GM12891 (cell line): ENCODE results near the gene WDFY1.
A peak's percentile ranks its signal among the peaks of the same experiment; 100 is the strongest.

ENCODE experiments used
- DNase-seq: peaks from one replicate; pipeline ENCODE4 v3.0.0; 2011; ENCODE audit warnings: low spot score; ENCODE audit not compliant: insufficient read length
- FAIRE-seq: peaks from 2 replicates; lab custom pipeline; 2011; peaks lifted over from hg19 to GRCh38; lab: Jason Lieb, UNC
- PAX5 ChIP-seq: IDR thresholded peaks from 2 replicates; pipeline ENCODE4 v1.6.1; 2011; ENCODE audit warnings: low read length, moderate library complexity, mild to moderate bottlenecking; ENCODE audit not compliant: insufficient read depth, severe bottlenecking
- POLR2A ChIP-seq: IDR thresholded peaks from 2 replicates; pipeline ENCODE4 v1.6.1; 2011; ENCODE audit warnings: low read depth, low read length, control low read depth
- POLR2AphosphoS5 ChIP-seq: IDR thresholded peaks from 2 replicates; pipeline ENCODE4 v1.6.1; 2011; ENCODE audit warnings: low read depth, low read length, control low read depth
- POU2F2 ChIP-seq: IDR thresholded peaks from 2 replicates; pipeline ENCODE4 v1.6.1; 2011; ENCODE audit warnings: low read depth, mild to moderate bottlenecking, control low read depth, low read length, moderate library complexity
- SPI1 ChIP-seq: IDR thresholded peaks from 2 replicates; pipeline ENCODE4 v1.6.1; 2011; ENCODE audit warnings: low read depth, low read length, control low read depth
- TAF1 ChIP-seq: IDR thresholded peaks from 2 replicates; pipeline ENCODE4 v1.6.1; 2011; ENCODE audit warnings: low read depth, low read length, control low read depth

Gene WDFY1

GRCh38 chr2:223846515-223846914 lies 98.6 kb downstream of the WDFY1 start:
- no peak for FAIRE-seq
- no peak for DNase-seq
- TF ChIP-seq SPI1 (no peak), POLR2A (no peak), TAF1 (no peak), POLR2AphosphoS5 (no peak), POU2F2 (no peak), PAX5 (no peak)

- TF ChIP-seq POU2F2 (no peak), TAF1 (no peak), POLR2A (no peak), SPI1 (no peak), PAX5 (no peak), POLR2AphosphoS5 (no peak)
- no peak for DNase-seq
- FAIRE-seq, result no peak
Measured at GRCh38 chr2:223841436-223842190, 103.5 kb downstream of the WDFY1 start.

GRCh38 chr2:223837287-223838061 lies 107.7 kb downstream of the WDFY1 start, which contains the start of gene AP1S3:
Gene AP1S3, minus strand, starts transcription at chr2:223837582. Its CDS starts 132 bp downstream, at chr2:223837450.
- peak; percentile 77 for DNase-seq
- TF ChIP-seq POLR2AphosphoS5 (peak; percentile 43; the same call in 1 of the 2 replicates), TAF1 (peak; percentile 16; the same call in 1 of the 2 replicates), SPI1 (no peak), PAX5 (no peak)
- peak; percentile 88 for FAIRE-seq

- DNase-seq (peak; percentile 60), FAIRE-seq (peak; percentile 87)
- peak; percentile 97 for TF ChIP-seq SPI1
- TF ChIP-seq POU2F2, result no peak; the same call in 1 of the 2 replicates
- 0 out of 2 replicates have a peak, but pooled peaks have one; percentile 26 for TF ChIP-seq POLR2AphosphoS5
- no peak for TF ChIP-seq TAF1
- no peak for TF ChIP-seq PAX5
- TF ChIP-seq POLR2A, result no peak
Measured at GRCh38 chr2:223835701-223836532, 109.2 kb downstream of the WDFY1 start.

- no peak for TF ChIP-seq PAX5
- no peak for TF ChIP-seq SPI1
- TF ChIP-seq TAF1, result no peak
- no peak for TF ChIP-seq POU2F2
- TF ChIP-seq POLR2A, result no peak
- no peak for TF ChIP-seq POLR2AphosphoS5
- FAIRE-seq (no peak), DNase-seq (no peak)
Measured at GRCh38 chr2:223834431-223834830, 110.7 kb downstream of the WDFY1 start.

GRCh38 chr2:223832241-223832903 lies 112.8 kb downstream of the WDFY1 start:
- DNase-seq (no peak), FAIRE-seq (no peak)
- TF ChIP-seq POU2F2 (no peak), PAX5 (no peak), POLR2AphosphoS5 (no peak), TAF1 (no peak), SPI1 (no peak), POLR2A (no peak)

- TF ChIP-seq POLR2A (no peak), TAF1 (no peak), PAX5 (no peak), SPI1 (no peak), POLR2AphosphoS5 (no peak), POU2F2 (no peak)
- FAIRE-seq (no peak), DNase-seq (no peak)
Measured at GRCh38 chr2:223829128-223829527, 116.0 kb downstream of the WDFY1 start.

- DNase-seq (no peak), FAIRE-seq (no peak)
- TF ChIP-seq POLR2AphosphoS5 (no peak), POU2F2 (no peak), POLR2A (no peak), TAF1 (no peak), PAX5 (no peak), SPI1 (no peak)
Measured at GRCh38 chr2:223828314-223828713, 116.8 kb downstream of the WDFY1 start.

GRCh38 chr2:223826995-223827394 lies 118.1 kb downstream of the WDFY1 start:
- TF ChIP-seq POU2F2 (no peak), TAF1 (no peak), POLR2AphosphoS5 (no peak), POLR2A (no peak), SPI1 (no peak), PAX5 (no peak)
- FAIRE-seq (no peak), DNase-seq (no peak)
